Esophagus muscularis mucosa (tissue), 3 donors: Measurements from ENCODE around the gene VPS13C.

Experiments used
- EP300 ChIP-seq: sonication (generic); formaldehyde crosslinking; IDR thresholded peaks from one replicate; pipeline ENCODE4 v1.6.1; 2017; ENCODE audit warnings: antibody characterized with exemption
- TF ChIP-seq, protein P1 (sequence below), 3 experiments: fragments of 200-600 bp in 2 of 3; fragments of 450-650 bp in 1 of 3; sonication (generic) in 2 of 3; IDR thresholded peaks; one replicate each; pipeline ENCODE4 v1.5.1; 2017 to 2019; ENCODE audit warnings: antibody characterized with exemption in 3 of 3, mild to moderate bottlenecking in 2 of 3, moderate library complexity in 1 of 3

DNA sequence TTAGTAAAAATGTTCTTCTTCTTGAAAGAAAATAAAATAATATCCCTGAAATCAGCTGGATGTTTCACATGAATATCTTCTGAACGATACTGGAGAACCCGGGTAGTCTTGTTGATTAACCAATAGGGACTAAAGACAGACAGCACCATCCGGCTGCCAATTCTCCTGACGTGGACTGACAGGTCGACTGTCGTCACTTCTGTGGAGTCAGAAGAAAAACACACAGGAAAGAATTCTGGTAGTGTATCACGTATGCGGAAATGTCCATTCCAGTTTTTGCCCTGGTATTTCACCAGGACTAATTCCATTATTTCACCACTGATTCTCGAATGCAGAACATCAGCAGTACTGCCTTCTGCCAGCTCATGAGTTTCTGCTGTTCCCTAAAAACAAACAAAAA lies 144.6 kb downstream of the VPS13C start:
- no peak for TF ChIP-seq EP300
- TF ChIP-seq, protein P1, sequence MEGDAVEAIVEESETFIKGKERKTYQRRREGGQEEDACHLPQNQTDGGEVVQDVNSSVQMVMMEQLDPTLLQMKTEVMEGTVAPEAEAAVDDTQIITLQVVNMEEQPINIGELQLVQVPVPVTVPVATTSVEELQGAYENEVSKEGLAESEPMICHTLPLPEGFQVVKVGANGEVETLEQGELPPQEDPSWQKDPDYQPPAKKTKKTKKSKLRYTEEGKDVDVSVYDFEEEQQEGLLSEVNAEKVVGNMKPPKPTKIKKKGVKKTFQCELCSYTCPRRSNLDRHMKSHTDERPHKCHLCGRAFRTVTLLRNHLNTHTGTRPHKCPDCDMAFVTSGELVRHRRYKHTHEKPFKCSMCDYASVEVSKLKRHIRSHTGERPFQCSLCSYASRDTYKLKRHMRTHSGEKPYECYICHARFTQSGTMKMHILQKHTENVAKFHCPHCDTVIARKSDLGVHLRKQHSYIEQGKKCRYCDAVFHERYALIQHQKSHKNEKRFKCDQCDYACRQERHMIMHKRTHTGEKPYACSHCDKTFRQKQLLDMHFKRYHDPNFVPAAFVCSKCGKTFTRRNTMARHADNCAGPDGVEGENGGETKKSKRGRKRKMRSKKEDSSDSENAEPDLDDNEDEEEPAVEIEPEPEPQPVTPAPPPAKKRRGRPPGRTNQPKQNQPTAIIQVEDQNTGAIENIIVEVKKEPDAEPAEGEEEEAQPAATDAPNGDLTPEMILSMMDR (IDR thresholded peaks at IDR 0.05), result no peak
